HG02623 (cell line): ENCODE results near the gene TNRC6C.
"Not testable (repeated sequence)": the region's sequence is repeated elsewhere in the genome, so short reads cannot be mapped to it uniquely, and the experiment has no call there.

Experiments
- ATAC-seq: cut with Tn5 transposase; IDR thresholded peaks from one replicate; pipeline ENCODE4 v1.9.1; 2021; ENCODE audit warnings: moderate library complexity; ENCODE audit not compliant: unreplicated experiment

The TNRC6C gene

DNA sequence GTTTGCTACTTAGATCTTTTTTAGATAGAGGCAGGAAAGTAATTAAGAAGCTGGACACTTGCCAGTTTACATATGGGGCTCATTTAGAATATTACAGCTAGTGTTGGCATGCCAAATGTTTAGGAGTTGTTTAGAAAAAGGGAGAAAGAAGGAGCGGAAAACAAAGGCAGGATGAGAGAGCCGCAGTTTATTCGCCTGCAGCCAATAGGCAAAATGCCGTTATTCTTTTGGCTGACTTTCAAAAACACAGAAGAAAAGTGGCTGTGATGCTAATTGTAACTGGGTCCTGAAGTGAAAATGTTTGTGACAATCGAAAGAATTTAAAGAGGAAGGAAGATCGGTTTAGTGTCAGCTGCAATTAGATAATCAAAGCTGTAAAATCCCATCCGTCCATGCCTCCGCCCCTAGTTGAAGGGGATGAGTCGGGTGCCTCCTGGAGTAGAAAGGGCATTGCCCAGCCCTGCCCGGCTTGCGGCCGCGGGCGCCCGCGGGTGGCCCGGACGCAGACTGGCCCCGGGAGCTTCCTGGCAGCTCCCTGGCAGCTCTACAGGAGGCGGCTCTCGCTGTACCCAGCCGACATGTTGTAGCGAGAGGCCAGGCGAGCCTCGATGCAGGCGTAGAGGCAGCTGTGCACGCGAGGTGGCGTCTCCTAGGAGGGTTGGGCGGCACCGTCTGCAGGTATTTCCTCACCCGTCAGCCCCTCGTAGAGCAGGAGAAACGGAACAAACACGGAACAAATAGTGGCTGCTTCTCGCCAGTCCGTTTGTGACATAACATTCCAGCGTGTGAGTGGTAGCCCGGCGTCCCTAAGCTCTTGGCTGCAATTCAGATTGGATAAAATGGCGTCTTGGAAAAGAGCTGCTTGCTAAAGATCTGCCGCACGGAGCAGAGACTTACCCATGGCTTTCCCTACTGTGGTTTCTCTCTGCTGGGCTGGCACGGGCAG, 82.2 kb downstream of the TNRC6C start:
- ATAC-seq, result no peak

DNA sequence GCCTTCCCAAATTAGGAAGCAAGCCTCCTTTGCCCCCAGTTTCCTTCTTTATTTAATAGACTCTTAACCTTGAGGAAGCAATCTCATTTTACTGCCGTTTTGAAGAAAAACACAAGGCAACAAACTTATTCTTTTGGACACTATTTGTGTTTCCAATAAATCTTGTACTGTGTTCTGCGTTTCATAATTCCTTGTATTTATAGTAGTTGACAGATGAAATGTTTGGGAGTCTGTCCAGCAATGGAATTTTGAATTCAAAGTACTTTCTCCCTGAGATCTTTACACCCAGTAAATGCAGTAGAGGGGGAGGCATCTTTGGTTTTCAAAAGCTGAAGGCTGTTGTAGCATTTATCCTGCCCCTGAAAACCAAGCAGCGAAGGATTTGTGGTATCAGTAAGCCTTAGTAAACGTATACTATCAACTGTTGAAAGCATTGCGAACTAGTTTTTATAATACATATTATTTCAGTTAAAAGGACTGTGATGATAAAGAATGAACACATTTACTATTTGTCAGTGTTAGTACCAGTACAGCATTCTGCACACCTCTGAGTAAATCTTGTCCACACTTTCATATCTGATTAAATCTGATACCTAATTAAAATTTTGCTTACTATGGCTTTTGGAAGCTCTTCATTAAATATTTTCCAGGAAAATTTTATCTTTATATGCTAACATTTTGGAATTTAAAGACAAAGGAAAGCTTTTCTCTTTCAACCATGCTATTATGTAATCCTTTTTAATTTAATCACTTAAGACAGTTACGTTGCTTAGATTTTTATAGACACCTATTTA, 83.1 kb downstream of the TNRC6C start:
- ATAC-seq, result no peak

DNA sequence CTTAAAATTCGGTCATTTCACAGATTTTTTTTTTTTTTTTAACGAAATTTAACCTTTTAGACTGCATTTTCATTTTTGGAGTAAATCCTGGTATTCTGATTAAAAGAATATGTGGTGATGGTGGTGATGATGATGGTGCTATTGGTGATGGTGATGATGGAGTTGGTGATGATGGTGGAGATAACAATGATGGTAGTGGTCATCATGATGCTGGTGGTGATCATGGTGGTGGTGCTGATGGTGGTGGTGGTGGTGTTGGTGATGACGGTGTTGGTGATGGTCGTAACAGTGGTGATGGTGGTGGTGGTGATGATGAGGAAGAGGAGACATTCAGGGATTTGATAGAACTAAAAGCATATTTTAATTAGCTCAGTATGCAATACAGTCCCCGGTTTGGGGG, 84.0 kb downstream of the TNRC6C start:
- ATAC-seq, result no peak

GRCh38 chr17:78043031-78043430, 84.5 kb downstream of the TNRC6C start:
- ATAC-seq, result no peak

- ATAC-seq, result no peak
Observed at GRCh38 chr17:78044280-78044835, 85.9 kb downstream of the TNRC6C start.

DNA sequence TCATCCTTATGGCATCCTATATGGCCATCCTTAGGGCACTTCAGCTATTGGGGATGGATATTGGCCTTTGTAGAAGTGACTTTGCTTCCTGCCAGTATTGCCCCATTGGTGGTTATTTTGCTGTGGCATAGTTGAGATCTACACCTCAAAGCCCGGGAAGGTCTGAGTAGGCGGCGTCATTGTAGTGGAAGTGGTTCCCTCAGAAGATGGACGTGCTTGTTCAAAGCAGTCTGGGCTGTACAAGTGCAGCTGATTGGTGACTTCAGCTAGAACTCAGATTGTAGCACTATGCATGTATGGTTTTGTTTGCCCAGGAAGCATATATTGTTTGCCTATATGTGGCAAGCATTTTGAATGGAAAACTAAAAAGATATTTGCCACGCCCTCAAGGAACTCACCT, 86.8 kb downstream of the TNRC6C start:
- no peak for ATAC-seq

- ATAC-seq, result no peak
Observed at GRCh38 chr17:78046923-78047322, 88.4 kb downstream of the TNRC6C start.

- ATAC-seq, result no peak
Observed at GRCh38 chr17:78048346-78049292, 90.1 kb downstream of the TNRC6C start.

DNA sequence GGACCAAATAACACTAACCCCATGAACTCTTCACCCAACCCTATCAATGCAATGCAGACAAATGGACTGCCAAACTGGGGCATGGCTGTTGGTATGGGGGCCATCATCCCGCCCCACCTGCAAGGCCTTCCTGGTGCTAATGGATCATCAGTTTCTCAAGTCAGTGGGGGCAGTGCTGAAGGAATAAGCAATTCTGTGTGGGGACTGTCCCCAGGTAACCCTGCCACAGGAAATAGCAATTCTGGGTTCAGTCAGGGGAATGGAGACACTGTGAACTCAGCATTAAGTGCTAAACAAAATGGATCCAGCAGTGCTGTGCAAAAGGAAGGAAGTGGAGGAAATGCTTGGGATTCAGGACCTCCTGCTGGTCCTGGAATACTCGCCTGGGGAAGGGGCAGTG, 91.1 kb downstream of the TNRC6C start:
- ATAC-seq, result no peak

DNA sequence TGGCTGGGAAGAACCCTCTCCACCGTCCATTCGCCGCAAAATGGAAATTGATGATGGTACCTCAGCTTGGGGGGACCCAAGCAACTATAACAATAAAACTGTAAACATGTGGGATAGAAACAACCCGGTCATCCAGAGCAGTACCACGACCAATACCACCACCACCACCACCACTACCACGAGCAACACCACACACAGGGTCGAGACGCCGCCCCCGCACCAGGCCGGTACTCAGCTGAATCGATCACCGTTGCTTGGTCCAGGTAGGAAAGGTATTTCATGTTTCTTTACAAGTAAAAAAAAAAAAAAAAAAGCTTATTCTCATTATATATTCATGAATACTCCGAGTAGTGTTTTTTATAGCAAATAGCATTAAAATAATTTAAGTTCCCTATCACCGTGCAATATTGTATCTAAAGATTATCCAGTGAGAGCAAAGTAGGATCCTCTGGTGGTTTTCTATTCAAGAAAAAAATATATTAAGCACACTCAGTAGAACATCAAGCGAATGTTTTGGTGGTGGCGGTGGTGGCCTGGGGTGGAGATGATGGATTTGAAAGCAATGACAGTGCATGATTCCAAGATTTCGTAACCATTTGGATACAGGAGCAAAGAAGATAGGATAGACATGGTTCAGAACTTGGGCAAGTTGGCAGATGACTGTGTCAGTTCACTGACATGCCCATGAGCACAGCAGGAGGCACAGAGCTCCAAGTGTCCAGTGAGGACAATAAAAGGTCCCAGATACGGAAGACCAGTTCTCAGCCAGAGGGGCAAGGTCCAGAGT, 92.9 kb downstream of the TNRC6C start:
- no peak for ATAC-seq

DNA sequence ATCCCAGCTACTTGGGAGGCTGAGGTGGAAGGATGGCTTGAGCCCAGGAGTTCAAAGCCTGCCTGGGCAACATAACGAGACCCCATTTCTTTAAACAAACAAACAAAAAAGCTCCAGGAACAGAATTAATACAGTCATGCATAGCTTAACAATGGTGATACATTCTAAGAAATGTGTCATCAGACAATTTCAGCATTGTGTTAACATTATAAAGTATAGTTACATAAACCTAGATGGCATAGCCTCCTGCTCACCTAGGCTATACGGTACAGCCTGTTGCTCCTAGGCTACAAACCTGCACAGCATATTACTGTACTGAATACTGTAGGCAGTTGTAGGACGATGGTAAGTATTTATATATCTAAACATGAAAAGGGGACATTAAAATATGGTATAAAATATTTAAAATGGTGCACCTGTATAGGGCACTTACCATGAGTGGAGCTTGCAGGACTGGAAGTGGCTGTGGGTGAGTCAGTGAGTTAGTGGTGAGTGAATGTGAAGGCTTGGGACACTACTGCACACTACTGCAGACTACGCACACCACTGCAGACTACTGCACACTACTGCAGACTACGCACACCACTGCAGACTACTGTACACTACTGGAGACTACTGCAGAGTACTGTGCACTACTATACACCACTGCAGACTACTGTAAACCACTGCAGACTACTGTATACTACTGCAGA, 95.4 kb downstream of the TNRC6C start:
- no peak for ATAC-seq

GRCh38 chr17:78057113-78057740, 98.7 kb downstream of the TNRC6C start:
- ATAC-seq, result no peak

DNA sequence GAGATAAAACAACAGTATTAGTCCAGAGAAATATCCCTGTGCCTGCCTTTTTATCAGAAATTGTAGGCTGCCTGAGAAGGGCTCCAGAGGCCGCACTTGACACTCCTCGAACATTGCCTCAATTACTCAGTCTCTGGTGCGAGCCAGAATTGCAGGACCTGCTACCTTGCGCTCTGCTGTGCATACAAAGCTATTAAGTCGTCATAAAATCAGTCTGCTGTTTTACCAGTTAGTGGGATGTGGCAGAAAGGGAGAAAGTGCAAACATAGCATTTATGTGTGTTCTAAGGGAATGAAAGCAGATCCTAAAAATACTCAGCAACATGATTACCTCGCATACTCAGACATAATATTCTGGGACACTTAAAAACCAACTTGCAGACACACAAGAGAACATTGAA, 99.5 kb downstream of the TNRC6C start:
- ATAC-seq, result no peak

- no peak for ATAC-seq
Observed at GRCh38 chr17:78058581-78058980, 100.1 kb downstream of the TNRC6C start.

- ATAC-seq, result no peak
Observed at GRCh38 chr17:78062596-78062995, 104.1 kb downstream of the TNRC6C start.

- ATAC-seq, result no peak
Observed at GRCh38 chr17:78063489-78063888, 105.0 kb downstream of the TNRC6C start.

- no peak for ATAC-seq
Observed at GRCh38 chr17:78064708-78065107, 106.2 kb downstream of the TNRC6C start.

GRCh38 chr17:78066976-78067375, 108.5 kb downstream of the TNRC6C start:
- ATAC-seq, result not testable (repeated sequence)

DNA sequence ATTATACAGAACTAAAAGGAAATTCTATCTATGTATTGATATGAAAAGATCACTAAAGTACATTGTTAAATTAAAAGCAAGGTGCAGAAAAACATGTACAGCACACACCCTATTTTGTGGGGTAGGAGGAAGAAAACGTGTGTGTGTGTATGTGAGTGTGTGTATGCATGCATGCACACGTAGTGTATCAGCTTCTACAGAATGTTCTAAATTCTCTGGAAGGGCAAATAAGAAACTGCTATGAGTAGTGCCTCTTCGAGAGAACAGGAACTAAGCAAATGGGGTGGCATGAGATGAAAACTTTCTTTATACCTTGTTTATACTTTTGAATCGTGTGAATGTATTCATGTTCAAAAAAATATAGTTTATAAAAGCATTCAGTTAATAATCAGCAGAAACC, 111.2 kb downstream of the TNRC6C start:
- no peak for ATAC-seq
